Measurements from ENCODE around the gene CTDSPL.

DNA sequence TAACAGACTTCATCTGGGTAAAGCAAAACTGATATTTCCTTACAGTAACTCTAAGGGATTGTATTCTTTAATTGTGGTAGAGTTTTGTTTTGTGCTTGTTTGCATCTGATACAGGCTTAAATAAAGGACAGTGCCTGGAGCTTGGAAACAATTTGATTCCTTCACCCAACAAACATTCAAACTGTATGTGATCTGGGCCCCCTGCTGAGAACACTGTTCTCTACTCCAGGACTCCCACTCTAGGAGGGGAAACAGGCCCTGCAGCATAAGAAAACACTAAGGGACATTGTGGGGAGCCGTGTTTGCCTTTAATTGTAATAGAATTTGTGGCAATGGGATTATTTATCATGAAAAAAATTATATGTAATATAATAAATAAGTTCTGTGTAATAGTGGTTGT lies 56.9 kb downstream of the CTDSPL start:
- TF ChIP-seq TCF7L2 (IDR thresholded peaks at IDR 0.05; ENCODE audit: borderline replicate concordance, extremely low read depth, insufficient read depth, insufficient read length) (no peak), ZNF274 (IDR thresholded peaks at IDR 0.05; ENCODE audit: low read depth, low read length) (no peak), RAD21 (IDR thresholded peaks at IDR 0.05; ENCODE audit: low read depth) (no peak), EZH2 (IDR thresholded peaks at IDR 0.05) (no peak), CEBPB (IDR thresholded peaks at IDR 0.05; ENCODE audit: low read depth) (no peak), REST (IDR thresholded peaks at IDR 0.05; ENCODE audit: low read depth) (no peak), POLR2AphosphoS5 (IDR thresholded peaks at IDR 0.05; ENCODE audit: low read depth, low read length) (no peak)
- TF ChIP-seq, protein P1, sequence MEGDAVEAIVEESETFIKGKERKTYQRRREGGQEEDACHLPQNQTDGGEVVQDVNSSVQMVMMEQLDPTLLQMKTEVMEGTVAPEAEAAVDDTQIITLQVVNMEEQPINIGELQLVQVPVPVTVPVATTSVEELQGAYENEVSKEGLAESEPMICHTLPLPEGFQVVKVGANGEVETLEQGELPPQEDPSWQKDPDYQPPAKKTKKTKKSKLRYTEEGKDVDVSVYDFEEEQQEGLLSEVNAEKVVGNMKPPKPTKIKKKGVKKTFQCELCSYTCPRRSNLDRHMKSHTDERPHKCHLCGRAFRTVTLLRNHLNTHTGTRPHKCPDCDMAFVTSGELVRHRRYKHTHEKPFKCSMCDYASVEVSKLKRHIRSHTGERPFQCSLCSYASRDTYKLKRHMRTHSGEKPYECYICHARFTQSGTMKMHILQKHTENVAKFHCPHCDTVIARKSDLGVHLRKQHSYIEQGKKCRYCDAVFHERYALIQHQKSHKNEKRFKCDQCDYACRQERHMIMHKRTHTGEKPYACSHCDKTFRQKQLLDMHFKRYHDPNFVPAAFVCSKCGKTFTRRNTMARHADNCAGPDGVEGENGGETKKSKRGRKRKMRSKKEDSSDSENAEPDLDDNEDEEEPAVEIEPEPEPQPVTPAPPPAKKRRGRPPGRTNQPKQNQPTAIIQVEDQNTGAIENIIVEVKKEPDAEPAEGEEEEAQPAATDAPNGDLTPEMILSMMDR (IDR thresholded peaks at IDR 0.05 in 2 of 3, conservative IDR thresholded peaks at IDR 0.05 in 1 of 3; ENCODE audit: borderline replicate concordance in 1 of 3, insufficient read depth in 1 of 3, low read depth in 2 of 3, low read length in 2 of 3): no peak

All from HCT116 (cell line).